ENCODE results near the gene VPS11. TPM values are rescaled to one million over a fixed set of nuclear protein-coding genes. Genes with fewer than 3 reads are reported as not detected.
"Not testable (repeated sequence)": the region's sequence is repeated elsewhere in the genome, so short reads cannot be mapped to it uniquely, and the experiment has no call there.

Gene VPS11
- total RNA-seq, 6 experiments from 2014 or later, result 27.4 to 31.4 (median 27.8) TPM

DNA sequence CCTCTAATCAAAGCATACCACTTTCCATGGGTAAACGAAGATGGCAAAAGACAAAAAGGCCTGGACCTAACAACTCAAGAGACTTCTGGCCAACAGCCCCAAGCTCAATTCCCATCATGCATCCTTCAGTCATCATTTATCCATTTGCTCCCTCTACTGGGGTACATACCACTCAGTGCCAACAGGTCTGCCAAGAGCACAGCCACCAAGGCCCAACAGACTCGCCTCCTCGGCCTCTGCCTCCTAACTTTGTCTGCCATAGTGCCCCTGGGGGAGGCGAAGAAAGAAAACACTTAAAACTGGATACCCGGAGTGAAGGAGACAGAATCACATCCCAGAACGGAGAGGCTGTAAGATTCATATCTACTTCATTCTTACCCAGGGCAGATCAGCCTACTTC lies 11.7 kb upstream of the VPS11 start:
- Mint-ChIP-seq H3K9me3 (no peaks in the 10 kb centered on the region), H3K4me3 (peak overlapping the region; percentile 91), H3K4me1 (ENCODE audit: low read depth) (peaks cover 29% of the 10 kb centered on the region), H3K36me3 (ENCODE audit: low read depth) (peaks cover 37% of the 10 kb centered on the region), H3K27me3 (ENCODE audit: insufficient read depth) (peaks cover 1% of the 10 kb centered on the region; the same call in 1 of the 2 replicates), H3K27ac (peak overlapping the region; percentile 83)
- TF ChIP-seq, protein P1, sequence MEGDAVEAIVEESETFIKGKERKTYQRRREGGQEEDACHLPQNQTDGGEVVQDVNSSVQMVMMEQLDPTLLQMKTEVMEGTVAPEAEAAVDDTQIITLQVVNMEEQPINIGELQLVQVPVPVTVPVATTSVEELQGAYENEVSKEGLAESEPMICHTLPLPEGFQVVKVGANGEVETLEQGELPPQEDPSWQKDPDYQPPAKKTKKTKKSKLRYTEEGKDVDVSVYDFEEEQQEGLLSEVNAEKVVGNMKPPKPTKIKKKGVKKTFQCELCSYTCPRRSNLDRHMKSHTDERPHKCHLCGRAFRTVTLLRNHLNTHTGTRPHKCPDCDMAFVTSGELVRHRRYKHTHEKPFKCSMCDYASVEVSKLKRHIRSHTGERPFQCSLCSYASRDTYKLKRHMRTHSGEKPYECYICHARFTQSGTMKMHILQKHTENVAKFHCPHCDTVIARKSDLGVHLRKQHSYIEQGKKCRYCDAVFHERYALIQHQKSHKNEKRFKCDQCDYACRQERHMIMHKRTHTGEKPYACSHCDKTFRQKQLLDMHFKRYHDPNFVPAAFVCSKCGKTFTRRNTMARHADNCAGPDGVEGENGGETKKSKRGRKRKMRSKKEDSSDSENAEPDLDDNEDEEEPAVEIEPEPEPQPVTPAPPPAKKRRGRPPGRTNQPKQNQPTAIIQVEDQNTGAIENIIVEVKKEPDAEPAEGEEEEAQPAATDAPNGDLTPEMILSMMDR (IDR thresholded peaks at IDR 0.05), result peak; percentile 56
- DNase-seq, result peak; percentile 56

DNA sequence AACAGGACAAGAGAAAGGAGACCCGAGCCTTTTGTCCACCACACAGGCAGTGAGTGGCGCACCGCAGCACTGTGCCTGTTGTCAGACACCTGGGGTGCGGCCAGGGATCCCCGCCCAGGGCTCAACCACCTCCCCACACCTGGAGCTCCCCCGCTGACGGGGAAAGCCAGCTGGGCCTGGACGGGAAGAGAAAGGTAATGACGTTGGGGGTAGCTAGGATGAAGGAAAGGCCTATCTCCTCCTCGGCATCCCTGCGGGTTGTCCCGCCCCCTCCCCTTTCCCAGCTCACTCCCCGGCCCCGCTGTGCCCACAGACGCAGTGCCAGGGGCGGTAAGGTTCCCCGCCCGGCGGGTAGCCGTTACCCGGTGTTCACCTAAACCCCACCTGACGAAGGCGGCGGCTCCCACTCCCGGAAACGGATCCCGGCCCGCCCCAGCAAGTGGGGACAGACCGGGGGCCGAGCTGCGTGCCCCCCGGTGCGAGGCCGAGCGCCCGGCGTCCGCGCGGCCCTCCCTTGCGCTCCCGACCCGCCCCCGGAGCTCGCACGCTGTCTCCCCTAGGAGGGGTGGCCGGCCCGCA lies 11.1 kb upstream of the VPS11 start:
- peak overlapping the region; percentile 92 for H3K27ac Mint-ChIP-seq
- H3K9me3 Mint-ChIP-seq, result no peaks in the 10 kb centered on the region
- peaks cover 31% of the 10 kb centered on the region for H3K36me3 Mint-ChIP-seq (ENCODE audit: low read depth)
- no peak for DNase-seq
- peak overlapping the region; percentile 91 for H3K4me3 Mint-ChIP-seq
- H3K4me1 Mint-ChIP-seq (ENCODE audit: low read depth), result peaks cover 29% of the 10 kb centered on the region
- TF ChIP-seq, protein P1 (IDR thresholded peaks at IDR 0.05), result no peak
- H3K27me3 Mint-ChIP-seq (ENCODE audit: insufficient read depth), result peaks cover 1% of the 10 kb centered on the region; the same call in 1 of the 2 replicates

DNA sequence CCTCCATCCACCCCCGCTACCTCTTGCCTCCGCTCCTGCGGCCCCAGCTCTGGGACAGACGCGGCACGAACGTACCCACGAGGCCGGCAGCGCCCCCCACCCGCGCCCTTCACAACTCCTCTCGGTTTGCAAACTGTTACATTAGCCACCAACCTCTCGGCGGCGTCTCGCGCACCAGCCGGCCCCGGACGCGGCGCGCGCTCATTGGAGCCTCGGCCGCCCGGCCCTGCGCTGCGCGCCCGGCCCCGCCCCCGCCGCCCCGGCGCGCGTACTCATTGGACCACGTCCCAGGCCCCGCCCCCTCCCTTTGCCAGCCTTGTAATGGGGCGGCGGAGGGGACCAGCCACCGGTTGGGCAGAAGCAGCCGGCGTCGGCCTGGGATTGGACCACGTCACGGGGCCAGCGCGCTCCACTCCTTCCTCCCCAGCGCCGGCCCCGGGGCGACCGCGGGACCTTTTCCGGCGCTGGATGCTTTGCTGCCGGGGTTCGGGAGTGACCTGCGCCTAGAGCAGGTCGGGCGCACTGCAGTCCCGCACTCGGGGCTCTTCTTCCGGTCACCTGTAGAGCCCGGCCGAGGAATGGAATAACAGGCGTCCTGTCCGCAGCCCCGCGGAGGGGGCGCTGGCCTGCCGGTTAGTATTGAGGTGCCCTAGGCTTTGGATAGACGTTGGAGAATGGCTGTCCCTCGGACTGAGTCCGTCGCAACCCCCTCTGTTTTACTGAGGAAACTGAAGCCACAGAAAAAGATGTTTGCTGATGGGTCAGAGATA lies 10.4 kb upstream of the VPS11 start, which contains the start of gene HYOU1:
Gene HYOU1, minus strand, starts transcription at position 206 of the 770 bp plus-strand sequence. CDS start 1,045 bp downstream, outside the sequence.
- TF ChIP-seq, protein P1 (IDR thresholded peaks at IDR 0.05), result peak; percentile 34
- DNase-seq, result peak; percentile 93
- Mint-ChIP-seq H3K9me3 (no peaks in the 10 kb centered on the region), H3K4me3 (peak within 1 kb of the TSS; percentile 91), H3K27ac (peak within 1 kb of the TSS; percentile 92), H3K36me3 (ENCODE audit: low read depth) (peaks cover 28% of the 10 kb centered on the region), H3K27me3 (ENCODE audit: insufficient read depth) (peaks cover 1% of the 10 kb centered on the region; the same call in 1 of the 2 replicates), H3K4me1 (ENCODE audit: low read depth) (peaks cover 30% of the 10 kb centered on the region)

DNA sequence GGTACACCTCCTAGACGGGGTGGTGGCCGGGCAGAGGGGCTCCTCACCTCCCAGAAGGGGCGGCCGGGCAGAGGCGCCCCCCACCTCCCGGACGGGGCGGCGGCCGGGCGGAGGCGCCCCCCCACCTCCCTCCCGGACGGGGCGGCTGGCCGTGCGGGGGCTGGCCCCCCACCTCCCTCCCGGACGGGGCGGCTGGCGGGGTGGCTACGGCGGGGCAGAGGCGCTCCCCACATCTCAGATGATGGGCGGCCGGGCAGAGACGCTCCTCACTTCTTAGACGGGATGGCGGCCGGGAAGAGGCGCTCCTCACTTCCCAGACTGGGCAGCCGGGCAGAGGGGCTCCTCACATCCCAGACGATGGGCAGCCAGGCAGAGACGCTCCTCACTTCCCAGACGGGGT lies 8.5 kb upstream of the VPS11 start:
- H3K4me3 Mint-ChIP-seq; H3K9me3 Mint-ChIP-seq; H3K27me3 Mint-ChIP-seq (ENCODE audit: insufficient read depth); H3K27ac Mint-ChIP-seq; DNase-seq: not testable (repeated sequence)
- Mint-ChIP-seq H3K4me1 (ENCODE audit: low read depth) (peaks cover 39% of the 10 kb centered on the region), H3K36me3 (ENCODE audit: low read depth) (peaks cover 11% of the 10 kb centered on the region)

DNA sequence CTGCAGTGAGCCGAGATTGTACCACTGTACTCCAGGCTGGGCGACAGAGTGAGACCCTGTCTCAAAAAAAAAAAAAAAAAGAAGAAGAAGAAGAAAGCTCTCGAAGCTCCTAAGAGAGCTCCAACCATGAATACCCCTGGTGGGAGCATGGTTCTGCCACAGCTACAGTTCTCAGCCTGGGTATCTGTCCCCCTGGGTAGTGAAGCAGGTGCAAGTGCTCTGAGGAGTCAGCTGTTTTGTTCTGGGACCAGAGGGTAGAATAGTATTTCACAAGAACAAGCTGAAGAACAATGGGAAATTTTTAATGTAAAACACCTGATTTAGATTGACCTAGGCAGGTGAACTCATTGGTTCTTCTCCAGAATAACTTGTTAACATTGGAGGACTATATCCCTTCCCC lies 6.4 kb upstream of the VPS11 start:
- Mint-ChIP-seq H3K4me1 (ENCODE audit: low read depth) (peaks cover 35% of the 10 kb centered on the region), H3K36me3 (ENCODE audit: low read depth) (no peaks in the 10 kb centered on the region; the same call in 1 of the 2 replicates), H3K4me3 (no peak overlapping the region), H3K27me3 (ENCODE audit: insufficient read depth) (no peaks in the 10 kb centered on the region; the same call in 1 of the 2 replicates), H3K9me3 (no peaks in the 10 kb centered on the region), H3K27ac (no peak overlapping the region; the same call in 1 of the 2 replicates)
- TF ChIP-seq, protein P1 (IDR thresholded peaks at IDR 0.05), result no peak
- no peak for DNase-seq

DNA sequence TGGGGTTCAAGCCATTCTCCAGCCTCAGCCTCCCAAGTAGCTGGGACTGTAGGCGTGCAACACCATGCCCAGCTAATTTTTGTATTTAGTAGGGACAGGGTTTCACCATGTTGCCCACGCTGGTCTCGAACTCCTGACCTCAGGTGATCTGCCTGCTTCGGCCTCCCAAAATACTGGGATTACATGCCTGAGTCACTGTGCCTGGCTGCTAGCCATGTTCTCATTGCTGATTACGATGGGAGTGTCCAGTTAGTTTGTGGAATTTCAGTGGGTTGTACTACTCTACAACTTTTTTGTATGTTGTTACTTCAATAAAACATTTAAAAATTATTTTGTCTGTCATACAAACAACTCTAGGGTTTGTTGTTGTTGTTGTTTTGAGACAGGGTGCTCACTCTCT lies 4.8 kb upstream of the VPS11 start:
- Mint-ChIP-seq H3K4me3 (no peak overlapping the region), H3K27ac (peak overlapping the region; percentile 83), H3K36me3 (ENCODE audit: low read depth) (peaks cover 1% of the 10 kb centered on the region; the same call in 1 of the 2 replicates), H3K4me1 (ENCODE audit: low read depth) (peaks cover 43% of the 10 kb centered on the region), H3K9me3 (no peaks in the 10 kb centered on the region), H3K27me3 (ENCODE audit: insufficient read depth) (no peaks in the 10 kb centered on the region)
- DNase-seq, result peak; percentile 58
- TF ChIP-seq, protein P1 (IDR thresholded peaks at IDR 0.05), result no peak

Measured in HFFc6 (cell line).